ENCODE measurements around the gene HOXB1.

The HOXB1 gene

DNA sequence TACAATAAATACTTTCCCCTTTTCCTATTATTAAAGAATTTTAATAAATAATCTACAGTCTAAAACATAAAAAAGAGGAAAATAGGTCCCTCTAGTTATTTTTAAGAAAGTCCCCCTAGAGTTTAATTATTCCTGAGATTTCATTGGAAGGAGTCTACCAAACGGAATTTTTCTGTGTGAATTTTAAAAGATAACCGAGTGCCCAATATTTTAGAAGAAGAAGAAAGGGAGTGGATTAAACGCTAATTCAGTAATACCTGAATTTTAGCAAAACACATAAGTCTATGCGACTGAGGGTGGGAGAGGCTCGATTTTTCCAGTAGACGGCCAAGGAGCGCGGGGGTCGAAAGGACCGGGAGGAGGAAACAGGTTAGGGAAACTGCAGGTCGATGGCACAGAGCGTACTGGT, 11.9 kb upstream of the HOXB1 start:
- TF ChIP-seq CTCF (IDR thresholded peaks at IDR 0.05; ENCODE audit: extremely low read depth, insufficient read depth, missing control alignments) = no peak
- in situ Hi-C loops (cut with MboI; ENCODE audit: low pct_unique_long_range_greater_than_20kb, low sequenced_read_pairs, unreplicated experiment) = no loop called here
- no peak for DNase-seq (ENCODE audit: low spot score)

GRCh38 chr17:48542114-48542656, 11.4 kb upstream of the HOXB1 start:
- TF ChIP-seq CTCF (IDR thresholded peaks at IDR 0.05; ENCODE audit: extremely low read depth, insufficient read depth, missing control alignments) = no peak
- in situ Hi-C loops (cut with MboI; ENCODE audit: low pct_unique_long_range_greater_than_20kb, low sequenced_read_pairs, unreplicated experiment) = no loop called here
- no peak for DNase-seq (ENCODE audit: low spot score)

DNA sequence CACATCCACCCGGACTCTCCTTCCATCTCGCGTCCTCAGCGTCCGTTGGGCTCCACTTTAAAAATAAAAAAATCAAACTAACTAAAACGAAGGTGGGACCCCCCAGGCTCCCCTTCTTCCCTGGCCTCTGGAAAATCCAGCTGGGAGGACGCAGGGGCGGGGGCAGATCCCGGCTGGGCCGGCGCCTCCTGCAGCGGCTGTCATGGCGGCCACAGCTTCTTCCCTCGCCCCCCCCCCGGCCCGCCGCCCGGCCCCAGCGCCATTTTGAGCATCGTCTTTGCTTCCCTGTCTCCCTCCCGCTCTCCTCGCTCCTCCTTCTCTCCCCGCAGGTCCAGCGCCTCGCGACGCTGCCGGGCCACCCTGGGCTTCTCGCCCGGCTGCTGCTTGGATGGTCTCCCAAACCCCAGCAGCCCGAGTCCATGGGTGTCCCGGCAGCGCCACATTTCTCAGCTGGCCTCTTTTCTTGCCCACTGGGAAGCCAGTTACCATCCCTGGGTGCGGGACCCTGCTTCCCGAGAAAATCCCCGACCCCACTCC, 10.8 kb upstream of the HOXB1 start:
- in situ Hi-C loops (cut with MboI; ENCODE audit: low pct_unique_long_range_greater_than_20kb, low sequenced_read_pairs, unreplicated experiment) = no loop called here
- no peak for TF ChIP-seq CTCF (IDR thresholded peaks at IDR 0.05; ENCODE audit: extremely low read depth, insufficient read depth, missing control alignments)
- DNase-seq (ENCODE audit: low spot score) = peak; percentile 72

GRCh38 chr17:48541036-48541576, 10.3 kb upstream of the HOXB1 start:
- DNase-seq (ENCODE audit: low spot score) = no peak
- in situ Hi-C loops (cut with MboI; ENCODE audit: low pct_unique_long_range_greater_than_20kb, low sequenced_read_pairs, unreplicated experiment) = no loop called here
- no peak for TF ChIP-seq CTCF (IDR thresholded peaks at IDR 0.05; ENCODE audit: extremely low read depth, insufficient read depth, missing control alignments)

DNA sequence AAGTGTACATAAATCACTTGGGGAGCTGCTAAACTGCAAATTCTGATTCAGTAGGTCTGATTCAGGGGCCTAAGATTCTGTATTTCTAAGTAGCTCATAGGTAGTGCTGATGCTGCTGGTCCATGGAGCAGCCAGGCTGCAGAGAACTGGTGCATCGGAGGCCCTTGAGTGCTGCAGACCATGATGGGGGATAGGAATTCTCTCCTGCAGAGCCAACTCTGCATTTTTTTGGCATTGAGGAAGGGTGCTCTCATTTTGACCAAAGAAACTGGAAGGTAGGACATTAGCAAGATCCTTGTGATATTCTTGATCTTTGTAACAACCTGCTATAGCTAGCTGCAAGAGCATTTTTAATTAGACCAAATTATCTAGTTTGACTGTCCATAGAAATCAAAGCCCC, 9.4 kb upstream of the HOXB1 start:
- TF ChIP-seq CTCF (IDR thresholded peaks at IDR 0.05; ENCODE audit: extremely low read depth, insufficient read depth, missing control alignments) = no peak
- no peak for DNase-seq (ENCODE audit: low spot score)
- in situ Hi-C loops (cut with MboI; ENCODE audit: low pct_unique_long_range_greater_than_20kb, low sequenced_read_pairs, unreplicated experiment) = no loop called here

DNA sequence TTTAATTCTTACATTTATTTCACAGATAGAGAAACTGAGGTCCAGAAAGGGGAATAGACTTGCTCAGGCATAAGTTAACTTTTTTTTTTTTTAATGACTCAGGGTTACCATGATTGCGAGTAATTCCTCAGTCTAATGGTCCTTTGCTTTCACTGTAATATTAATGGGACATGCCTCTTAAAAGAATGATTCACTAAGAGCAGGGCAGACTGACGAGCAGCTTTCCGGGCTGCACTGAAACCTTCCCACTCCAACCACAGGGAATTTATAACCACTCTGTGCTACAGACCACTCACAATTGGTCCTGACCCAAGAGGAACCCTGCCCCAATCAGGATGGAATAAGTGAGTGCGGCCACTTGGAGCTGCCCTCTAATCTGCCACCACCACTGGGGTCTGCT, 8.4 kb upstream of the HOXB1 start:
- no peak for DNase-seq (ENCODE audit: low spot score)
- in situ Hi-C loops (cut with MboI; ENCODE audit: low pct_unique_long_range_greater_than_20kb, low sequenced_read_pairs, unreplicated experiment) = no loop called here
- TF ChIP-seq CTCF (IDR thresholded peaks at IDR 0.05; ENCODE audit: extremely low read depth, insufficient read depth, missing control alignments) = no peak

Data from GM13977 (cell line).